HG02610 (cell line): ENCODE measurements around the gene FOXO1.
"Not testable (repeated sequence)": the region's sequence is repeated elsewhere in the genome, so short reads cannot be mapped to it uniquely, and the experiment has no call there.

ENCODE experiments used
- ATAC-seq: cut with Tn5 transposase; IDR thresholded peaks from one replicate; pipeline ENCODE4 v1.9.1; 2021; ENCODE audit warnings: mild to moderate bottlenecking, moderate library complexity; ENCODE audit not compliant: unreplicated experiment

Gene FOXO1

GRCh38 chr13:40666933-40667621 lies 636 bp upstream of the FOXO1 start:
- peak; percentile 12 for ATAC-seq

GRCh38 chr13:40665126-40666044 lies 1.1 kb downstream of the FOXO1 start:
- ATAC-seq = no peak

- no peak for ATAC-seq
Measured at GRCh38 chr13:40664350-40665125, 1.9 kb downstream of the FOXO1 start.

- not testable (repeated sequence) for ATAC-seq
Measured at GRCh38 chr13:40664100-40664349, 2.4 kb downstream of the FOXO1 start.

- peak; percentile 43 for ATAC-seq
Measured at GRCh38 chr13:40662866-40663265, 3.6 kb downstream of the FOXO1 start.

- ATAC-seq = no peak
Measured at GRCh38 chr13:40661875-40662665, 4.4 kb downstream of the FOXO1 start.

GRCh38 chr13:40660692-40661091 lies 5.7 kb downstream of the FOXO1 start:
- no peak for ATAC-seq

- ATAC-seq = no peak
Measured at GRCh38 chr13:40660141-40660664, 6.2 kb downstream of the FOXO1 start.

GRCh38 chr13:40657951-40658350 lies 8.5 kb downstream of the FOXO1 start:
- ATAC-seq = no peak

- ATAC-seq = no peak
Measured at GRCh38 chr13:40657307-40657706, 9.1 kb downstream of the FOXO1 start.

- no peak for ATAC-seq
Measured at GRCh38 chr13:40656358-40656757, 10.1 kb downstream of the FOXO1 start.

GRCh38 chr13:40653527-40654318 lies 12.7 kb downstream of the FOXO1 start:
- no peak for ATAC-seq

GRCh38 chr13:40652588-40652940 lies 13.9 kb downstream of the FOXO1 start:
- no peak for ATAC-seq

- ATAC-seq = peak; percentile 37
Measured at GRCh38 chr13:40651866-40652587, 14.4 kb downstream of the FOXO1 start.

GRCh38 chr13:40648841-40649240 lies 17.6 kb downstream of the FOXO1 start:
- ATAC-seq = no peak

- no peak for ATAC-seq
Measured at GRCh38 chr13:40648040-40648439, 18.4 kb downstream of the FOXO1 start.

GRCh38 chr13:40644838-40645604 lies 21.4 kb downstream of the FOXO1 start:
- no peak for ATAC-seq

GRCh38 chr13:40640845-40641458 lies 25.5 kb downstream of the FOXO1 start:
- ATAC-seq = no peak
